PFSK-1 (cell line): ENCODE data around the gene WNT7B.

Source experiments
- FOXP2 ChIP-seq: optimal IDR thresholded peaks from 2 replicates; pipeline ENCODE3; 2011; ENCODE audit warnings: borderline replicate concordance, control low read depth, inconsistent platforms; ENCODE audit not compliant: insufficient read depth; ENCODE audit errors: extremely low read length, extremely low read depth
- POLR2AphosphoS5 ChIP-seq: IDR thresholded peaks from 2 replicates; pipeline ENCODE4 v1.6.1; 2012; ENCODE audit warnings: low read depth, mild to moderate bottlenecking, control low read depth, low read length, moderate library complexity
- SIN3A ChIP-seq: IDR thresholded peaks from 2 replicates; pipeline ENCODE4 v1.6.1; 2012; ENCODE audit warnings: mild to moderate bottlenecking, low read length, moderate library complexity, borderline replicate concordance; ENCODE audit not compliant: insufficient read depth
- TAF1 ChIP-seq: IDR thresholded peaks from 2 replicates; pipeline ENCODE4 v1.6.1; 2012; ENCODE audit warnings: low read length, control low read depth, borderline replicate concordance; ENCODE audit not compliant: insufficient read depth
- TF ChIP-seq, protein P1 (sequence below), 2 experiments: IDR thresholded peaks; 2 replicates each; pipeline versions ENCODE4 v1.6.1 to v1.8.0; 2011 to 2012; ENCODE audit warnings: low read depth in 2 of 2, low read length in 2 of 2, control low read depth in 1 of 2, inconsistent platforms in 1 of 2, mild to moderate bottlenecking in 1 of 2, moderate library complexity in 1 of 2; ENCODE audit not compliant: insufficient read depth in 1 of 2

Gene WNT7B

DNA sequence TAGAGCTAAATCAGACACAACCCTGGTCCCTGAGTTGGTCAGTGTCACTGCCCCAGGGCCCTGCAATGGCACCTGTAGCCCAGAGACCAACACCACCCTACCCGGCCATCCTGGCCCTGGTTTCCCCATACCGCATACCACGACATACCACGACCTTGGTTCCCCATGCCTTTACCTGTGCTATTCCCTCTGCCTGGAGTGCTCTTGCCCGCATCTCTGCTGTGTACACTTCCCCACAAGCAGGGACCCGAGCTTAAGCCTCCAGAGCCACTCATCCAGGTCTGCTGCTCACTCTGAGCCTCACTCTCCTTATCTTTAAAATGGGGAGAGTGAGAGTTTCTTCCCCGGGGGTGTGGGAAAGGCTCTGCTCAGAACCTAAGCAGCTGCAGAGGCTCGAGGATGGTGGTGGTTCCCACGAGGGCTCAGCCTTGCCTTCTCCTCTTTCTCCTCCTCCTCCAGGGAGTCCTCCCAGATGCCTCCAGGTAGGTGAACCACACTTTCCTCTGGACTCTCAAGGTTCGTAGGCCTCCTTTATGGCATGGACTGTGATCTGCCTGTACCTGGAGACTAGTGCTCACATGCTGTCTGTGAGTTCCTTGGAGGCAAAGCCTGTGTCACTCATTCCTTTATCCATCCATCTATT, 48.1 kb downstream of the WNT7B start:
- no peak for TF ChIP-seq FOXP2
- TF ChIP-seq, protein P1, sequence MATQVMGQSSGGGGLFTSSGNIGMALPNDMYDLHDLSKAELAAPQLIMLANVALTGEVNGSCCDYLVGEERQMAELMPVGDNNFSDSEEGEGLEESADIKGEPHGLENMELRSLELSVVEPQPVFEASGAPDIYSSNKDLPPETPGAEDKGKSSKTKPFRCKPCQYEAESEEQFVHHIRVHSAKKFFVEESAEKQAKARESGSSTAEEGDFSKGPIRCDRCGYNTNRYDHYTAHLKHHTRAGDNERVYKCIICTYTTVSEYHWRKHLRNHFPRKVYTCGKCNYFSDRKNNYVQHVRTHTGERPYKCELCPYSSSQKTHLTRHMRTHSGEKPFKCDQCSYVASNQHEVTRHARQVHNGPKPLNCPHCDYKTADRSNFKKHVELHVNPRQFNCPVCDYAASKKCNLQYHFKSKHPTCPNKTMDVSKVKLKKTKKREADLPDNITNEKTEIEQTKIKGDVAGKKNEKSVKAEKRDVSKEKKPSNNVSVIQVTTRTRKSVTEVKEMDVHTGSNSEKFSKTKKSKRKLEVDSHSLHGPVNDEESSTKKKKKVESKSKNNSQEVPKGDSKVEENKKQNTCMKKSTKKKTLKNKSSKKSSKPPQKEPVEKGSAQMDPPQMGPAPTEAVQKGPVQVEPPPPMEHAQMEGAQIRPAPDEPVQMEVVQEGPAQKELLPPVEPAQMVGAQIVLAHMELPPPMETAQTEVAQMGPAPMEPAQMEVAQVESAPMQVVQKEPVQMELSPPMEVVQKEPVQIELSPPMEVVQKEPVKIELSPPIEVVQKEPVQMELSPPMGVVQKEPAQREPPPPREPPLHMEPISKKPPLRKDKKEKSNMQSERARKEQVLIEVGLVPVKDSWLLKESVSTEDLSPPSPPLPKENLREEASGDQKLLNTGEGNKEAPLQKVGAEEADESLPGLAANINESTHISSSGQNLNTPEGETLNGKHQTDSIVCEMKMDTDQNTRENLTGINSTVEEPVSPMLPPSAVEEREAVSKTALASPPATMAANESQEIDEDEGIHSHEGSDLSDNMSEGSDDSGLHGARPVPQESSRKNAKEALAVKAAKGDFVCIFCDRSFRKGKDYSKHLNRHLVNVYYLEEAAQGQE (IDR thresholded peaks at IDR 0.05; ENCODE audit: insufficient read depth in 1 of 2, low read depth in 2 of 2, low read length in 2 of 2) = no peak
- TF ChIP-seq POLR2AphosphoS5 = no peak

DNA sequence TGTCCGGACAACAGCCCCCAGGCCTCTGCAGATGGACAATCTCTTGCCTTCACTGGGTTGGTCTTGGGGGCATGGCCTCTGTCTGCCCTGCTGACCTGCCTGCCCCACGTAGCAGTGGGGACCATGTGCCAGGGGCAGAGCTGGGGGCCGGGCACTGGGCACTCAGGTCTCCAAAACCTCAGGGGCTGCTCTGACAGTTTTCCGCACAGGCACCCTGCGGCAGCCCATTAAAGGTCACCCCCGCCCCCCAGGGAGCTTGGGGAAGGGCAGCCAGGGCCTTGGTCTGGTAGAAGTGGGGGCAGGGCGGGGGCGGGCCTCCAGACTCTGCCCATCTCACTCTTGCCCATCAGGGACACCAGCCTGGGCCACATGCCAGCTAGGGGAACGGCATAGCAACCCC, 49.9 kb downstream of the WNT7B start:
- TF ChIP-seq, protein P1 (IDR thresholded peaks at IDR 0.05; ENCODE audit: insufficient read depth in 1 of 2, low read depth in 2 of 2, low read length in 2 of 2) = no peak
- TF ChIP-seq TAF1 (no peak), FOXP2 (no peak)

DNA sequence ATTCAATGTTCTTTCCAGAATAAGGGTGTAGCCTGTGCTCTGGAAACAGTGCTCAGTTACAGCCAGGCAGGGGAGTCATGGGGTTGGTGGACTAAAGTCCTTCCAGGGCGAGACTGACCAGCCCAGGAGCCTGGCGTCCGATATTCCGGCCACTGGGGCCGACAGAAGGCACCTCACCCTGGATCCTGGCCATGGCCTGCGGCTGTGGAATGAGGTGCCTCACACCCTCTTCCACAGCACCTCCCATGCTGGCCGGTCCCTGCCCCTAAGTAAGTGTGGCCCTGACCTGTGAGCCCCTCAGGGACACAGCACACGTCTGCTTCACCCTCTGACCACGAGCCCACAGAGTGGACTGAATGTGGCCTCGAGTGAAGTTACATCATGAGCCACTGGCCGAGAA, 50.5 kb downstream of the WNT7B start:
- no peak for TF ChIP-seq FOXP2
- TF ChIP-seq, protein P1 (IDR thresholded peaks at IDR 0.05; ENCODE audit: insufficient read depth in 1 of 2, low read depth in 2 of 2, low read length in 2 of 2) = no peak
- no peak for TF ChIP-seq TAF1
- no peak for TF ChIP-seq SIN3A
- no peak for TF ChIP-seq POLR2AphosphoS5

DNA sequence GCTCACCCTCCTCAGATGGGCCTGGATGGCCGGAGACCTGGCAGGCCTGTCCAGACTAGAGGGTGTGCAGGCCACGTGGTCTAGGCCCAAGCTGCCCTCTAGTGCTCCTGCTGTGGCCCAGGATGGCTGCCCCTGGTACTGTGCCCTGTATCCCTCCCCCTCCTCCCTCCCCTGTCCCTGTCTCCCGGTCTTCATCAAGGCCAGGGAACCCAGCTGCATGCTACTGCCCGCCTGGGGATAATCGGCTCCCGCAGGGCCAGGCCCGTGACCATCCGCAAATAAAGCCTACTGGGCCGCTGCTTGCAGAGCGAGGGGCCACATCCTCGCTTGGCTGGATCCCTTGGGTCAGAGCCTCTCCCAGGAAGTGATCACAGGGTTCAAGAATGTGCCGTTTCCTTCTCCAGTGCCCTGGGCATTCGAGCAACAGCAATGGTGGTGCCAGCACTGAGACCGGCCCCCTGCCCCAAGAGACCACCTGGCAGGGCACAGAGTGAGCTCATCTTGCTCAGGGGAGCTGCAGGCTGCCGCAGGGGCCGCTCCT, 51.1 kb downstream of the WNT7B start:
- TF ChIP-seq POLR2AphosphoS5 (no peak), SIN3A (no peak), TAF1 (no peak), FOXP2 (no peak)
- TF ChIP-seq, protein P1 (IDR thresholded peaks at IDR 0.05; ENCODE audit: insufficient read depth in 1 of 2, low read depth in 2 of 2, low read length in 2 of 2) = no peak

DNA sequence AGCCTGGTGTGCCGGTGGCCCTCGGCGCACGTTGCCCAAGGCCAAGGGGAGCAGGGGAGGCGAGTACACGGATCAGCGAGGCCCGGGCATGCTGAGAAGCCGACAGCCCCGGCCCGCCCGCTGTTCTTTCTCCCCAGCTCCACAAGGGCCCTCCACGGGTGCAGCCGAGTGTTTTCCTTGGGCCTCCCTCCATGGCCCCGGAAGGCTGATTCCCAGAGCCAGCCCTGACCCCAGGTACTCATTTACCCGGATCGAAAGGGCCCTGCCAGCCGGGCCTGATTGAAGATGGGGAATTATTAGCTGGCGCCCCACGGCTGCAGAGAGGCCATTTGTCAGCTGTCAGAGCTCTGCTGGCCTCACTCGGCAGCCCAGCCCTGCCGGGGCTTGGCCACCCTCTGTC, 53.1 kb downstream of the WNT7B start:
- TF ChIP-seq FOXP2 (no peak), TAF1 (no peak), POLR2AphosphoS5 (no peak), SIN3A (no peak)
- TF ChIP-seq, protein P1 (IDR thresholded peaks at IDR 0.05; ENCODE audit: insufficient read depth in 1 of 2, low read depth in 2 of 2, low read length in 2 of 2) = no peak
